SH-SY5Y (cell line): ENCODE data around the gene UBE2K.

ENCODE experiments used
- GATA2 ChIP-seq: IDR thresholded peaks from 2 replicates; pipeline ENCODE4 v1.6.1; 2011; ENCODE audit warnings: mild to moderate bottlenecking, low read depth, low read length
- GATA3 ChIP-seq: IDR thresholded peaks from 2 replicates; pipeline ENCODE4 v1.6.1; 2011; ENCODE audit warnings: low read depth, mild to moderate bottlenecking, low read length, moderate library complexity

- TF ChIP-seq GATA3: no peak
- no peak for TF ChIP-seq GATA2
Measured at GRCh38 chr4:39808231-39808749, 110.4 kb downstream of the UBE2K start.
